ENCODE measurements around the gene CDH13. TPM values are rescaled to one million over a fixed set of nuclear protein-coding genes. Genes with fewer than 3 reads are reported as not detected.
A peak's percentile ranks its signal among the peaks of the same experiment; 100 is the strongest.

The CDH13 gene
- total RNA-seq, 4 donors from 2014 or later, result 3.4 to 14.8 (median 6.5) TPM

GRCh38 chr16:82598771-82599170 lies 28.0 kb upstream of the CDH13 start:
- 59% methylated on average over 2 of the region's 2 CpGs for WGBS, 2 donors
- TF ChIP-seq POLR2A (IDR thresholded peaks at IDR 0.05) (no peak), CTCF (IDR thresholded peaks at IDR 0.05) (no peak)
- Histone ChIP-seq H3K9me3 (no peaks in the 10 kb centered on the region), H3K4me3 (replicated peaks in 1 of 3) (no peak overlapping the region), H3K4me1 (no peaks in the 10 kb centered on the region), H3K27me3 (no peaks in the 10 kb centered on the region), H3K36me3 (no peaks in the 10 kb centered on the region), H3K27ac (no peak overlapping the region)
- intact Hi-C loops (cut with DNase I), result no loop called here
- no peak for DNase-seq

GRCh38 chr16:82601989-82602640 lies 24.7 kb upstream of the CDH13 start:
- Histone ChIP-seq H3K4me3 (replicated peaks in 1 of 3) (no peak overlapping the region), H3K36me3 (no peaks in the 10 kb centered on the region), H3K9me3 (no peaks in the 10 kb centered on the region), H3K27me3 (no peaks in the 10 kb centered on the region), H3K4me1 (no peaks in the 10 kb centered on the region), H3K27ac (no peak overlapping the region)
- no peak for TF ChIP-seq POLR2A (IDR thresholded peaks at IDR 0.05)
- TF ChIP-seq CTCF (IDR thresholded peaks at IDR 0.05), result no peak
- no peak for DNase-seq
- 82 to 83% methylated on average over 7 of the region's 7 CpGs for WGBS, 2 donors
- intact Hi-C loops (cut with DNase I), result no loop called here

GRCh38 chr16:82603784-82604411 lies 22.9 kb upstream of the CDH13 start:
- 36 to 37% methylated on average over 5 of the region's 5 CpGs for WGBS, 2 donors
- H3K27me3 ChIP-seq, result no peaks in the 10 kb centered on the region
- no peak overlapping the region for H3K27ac ChIP-seq
- H3K4me1 ChIP-seq, result no peaks in the 10 kb centered on the region
- no peak for TF ChIP-seq POLR2A (IDR thresholded peaks at IDR 0.05)
- peak in 4 of 6 experiments; percentile 14 to 42 (median 26) for TF ChIP-seq CTCF (IDR thresholded peaks at IDR 0.05)
- no peaks in the 10 kb centered on the region for H3K9me3 ChIP-seq
- H3K4me3 ChIP-seq (replicated peaks in 1 of 3), result no peak overlapping the region
- no peaks in the 10 kb centered on the region for H3K36me3 ChIP-seq
- intact Hi-C loops (cut with DNase I), result no loop called here
- peak; percentile 6 to 23 for DNase-seq

GRCh38 chr16:82605076-82605475 lies 21.7 kb upstream of the CDH13 start:
- 93% methylated on average over 8 of the region's 8 CpGs for WGBS, 2 donors
- no peak for TF ChIP-seq CTCF (IDR thresholded peaks at IDR 0.05)
- TF ChIP-seq POLR2A (IDR thresholded peaks at IDR 0.05), result no peak
- intact Hi-C loops (cut with DNase I), result no loop called here

GRCh38 chr16:82605863-82606620 lies 20.7 kb upstream of the CDH13 start:
- Histone ChIP-seq H3K27ac (no peak overlapping the region), H3K4me3 (replicated peaks in 1 of 3) (no peak overlapping the region), H3K9me3 (no peaks in the 10 kb centered on the region), H3K4me1 (no peaks in the 10 kb centered on the region), H3K36me3 (no peaks in the 10 kb centered on the region), H3K27me3 (no peaks in the 10 kb centered on the region)
- no peak for TF ChIP-seq CTCF (IDR thresholded peaks at IDR 0.05)
- no peak for DNase-seq
- intact Hi-C loops (cut with DNase I), result no loop called here
- 50 to 51% methylated on average over 15 of the region's 15 CpGs for WGBS, 2 donors

More at GRCh38 chr16:82605076-82605475, 21.7 kb upstream of the CDH13 start:
- Histone ChIP-seq H3K4me3 (replicated peaks in 1 of 3) (no peak overlapping the region), H3K9me3 (no peaks in the 10 kb centered on the region), H3K36me3 (no peaks in the 10 kb centered on the region), H3K27me3 (no peaks in the 10 kb centered on the region), H3K27ac (no peak overlapping the region), H3K4me1 (no peaks in the 10 kb centered on the region)
- DNase-seq, result no peak

Data from thyroid gland (tissue), 4 donors.